Activated T-cell treated with anti-CD3 and anti-CD28 coated beads, Interleukin-2, amount 50 U/mL, for 72 hours (primary cell): Measurements from ENCODE around the gene FAM107B. TPM values are rescaled to one million over a fixed set of nuclear protein-coding genes. Genes with fewer than 3 reads are reported as not detected.

ENCODE experiments used
- ATAC-seq, 2 donors: fragments of 150-1000 bp; cut with Tn5 transposase; replicated peaks in 1 of 2; 2 replicates each; pipeline ENCODE4 v1.10.0; 2021; ENCODE audit warnings: moderate library complexity in 2 of 2, mild to moderate bottlenecking in 1 of 2
- DNase-seq, 2 donors: peaks; one replicate each; pipeline ENCODE4 v3.0.0; 2021 to 2022; ENCODE audit warnings: mixed read lengths in 1 of 2
- H3K27ac Mint-ChIP-seq: one replicate; pipeline ENCODE4 v1.8.0; 2022; ENCODE audit warnings: mild to moderate bottlenecking, moderate library complexity, mixed read lengths
- H3K27me3 Mint-ChIP-seq: one replicate; pipeline ENCODE4 v1.8.0; 2022; ENCODE audit warnings: low read depth, mixed read lengths
- H3K36me3 Mint-ChIP-seq, 2 donors: one replicate each; pipeline ENCODE4 v1.8.0; 2022; ENCODE audit warnings: mixed read lengths in 2 of 2, mild to moderate bottlenecking in 1 of 2; ENCODE audit not compliant: insufficient read depth in 2 of 2
- H3K4me1 Mint-ChIP-seq: one replicate; pipeline ENCODE4 v1.8.0; 2022; ENCODE audit warnings: low read depth, mixed read lengths
- H3K4me3 Mint-ChIP-seq, 2 donors: one replicate each; pipeline ENCODE4 v1.8.0; 2022; ENCODE audit warnings: mild to moderate bottlenecking in 2 of 2, mixed read lengths in 2 of 2, moderate library complexity in 2 of 2
- H3K9me3 Mint-ChIP-seq, 2 donors: one replicate each; pipeline ENCODE4 v1.8.0; 2022; ENCODE audit warnings: mixed read lengths in 2 of 2
- total RNA-seq, 2 donors: library from RNA; stranded (reverse); gene quantifications; one replicate each; pipeline ENCODE4 v1.2.3, GENCODE V29; 2022

FAM107B gene
- total RNA-seq, 2 donors from 2014 or later = 163 to 180 TPM

DNA sequence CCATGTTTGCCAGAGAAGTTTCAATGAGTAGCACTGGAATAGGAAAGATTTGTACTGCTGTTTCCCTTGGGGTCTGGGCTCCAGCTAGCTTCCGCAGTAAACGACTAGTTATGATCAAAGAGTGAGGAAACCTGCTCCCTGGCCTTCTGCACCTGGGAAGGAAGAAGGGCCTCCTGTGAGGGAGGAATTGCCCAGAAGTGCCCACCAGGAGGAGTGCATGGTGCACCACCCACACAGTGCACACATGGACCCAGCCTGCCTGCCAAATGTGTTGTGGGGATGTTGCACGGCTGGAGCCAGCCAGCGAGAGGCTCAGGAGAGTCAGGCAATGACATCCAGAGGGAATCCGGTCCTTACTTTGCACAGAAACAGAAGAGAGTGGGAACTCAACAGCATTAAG, 27.0 kb upstream of the FAM107B start:
- Mint-ChIP-seq H3K27me3 (no peaks in the 10 kb centered on the region), H3K9me3 (no peaks in the 10 kb centered on the region), H3K27ac (no peak overlapping the region), H3K36me3 (no peaks in the 10 kb centered on the region), H3K4me3 (no peak overlapping the region), H3K4me1 (no peaks in the 10 kb centered on the region)
- no peak for DNase-seq
- ATAC-seq = no peak

DNA sequence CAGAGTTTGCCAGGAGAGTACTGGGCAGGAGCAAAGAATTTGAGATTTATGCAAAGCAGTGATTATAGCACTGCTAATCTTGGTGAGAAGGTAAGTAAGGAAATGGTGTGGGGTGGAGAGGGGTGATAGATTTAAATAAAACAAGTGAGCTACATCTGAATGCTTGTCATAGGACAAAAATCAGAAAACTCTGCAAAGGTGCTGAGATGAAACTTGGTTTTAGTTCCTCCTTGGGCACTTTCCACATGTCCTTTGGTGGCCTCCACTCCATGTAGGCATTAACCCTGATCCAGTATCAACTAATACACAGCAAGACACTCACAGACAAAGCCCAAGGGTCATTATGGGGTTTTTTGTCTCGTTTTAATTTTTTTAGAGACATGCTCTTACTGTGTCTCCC, 25.7 kb upstream of the FAM107B start:
- Mint-ChIP-seq H3K4me3 (no peak overlapping the region), H3K27me3 (no peaks in the 10 kb centered on the region), H3K27ac (no peak overlapping the region), H3K36me3 (no peaks in the 10 kb centered on the region), H3K9me3 (no peaks in the 10 kb centered on the region), H3K4me1 (no peaks in the 10 kb centered on the region)
- DNase-seq (no peak), ATAC-seq (no peak)

DNA sequence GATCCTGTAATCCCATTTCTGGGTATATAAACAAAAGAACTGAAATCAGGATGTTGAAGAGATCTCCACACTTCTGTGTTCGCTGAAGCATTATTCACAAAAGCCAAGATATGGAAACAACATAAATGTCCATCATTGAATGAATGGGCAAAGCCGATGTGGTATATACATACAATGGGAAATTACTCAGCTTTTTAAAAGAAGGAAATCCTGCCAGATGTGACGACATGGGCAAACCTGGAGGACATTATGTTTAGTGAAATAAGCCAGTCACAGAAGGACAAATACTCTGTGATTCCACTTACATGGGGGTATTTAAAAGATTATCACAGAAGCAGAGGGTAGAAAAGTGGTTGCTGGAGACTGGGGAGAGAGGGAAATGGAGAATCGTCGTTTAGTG, 23.9 kb upstream of the FAM107B start:
- no peaks in the 10 kb centered on the region for H3K9me3 Mint-ChIP-seq
- H3K4me1 Mint-ChIP-seq = no peaks in the 10 kb centered on the region
- ATAC-seq (no peak), DNase-seq (no peak)
- H3K27me3 Mint-ChIP-seq = no peaks in the 10 kb centered on the region
- no peak overlapping the region for H3K4me3 Mint-ChIP-seq
- H3K27ac Mint-ChIP-seq = no peak overlapping the region
- no peaks in the 10 kb centered on the region for H3K36me3 Mint-ChIP-seq

DNA sequence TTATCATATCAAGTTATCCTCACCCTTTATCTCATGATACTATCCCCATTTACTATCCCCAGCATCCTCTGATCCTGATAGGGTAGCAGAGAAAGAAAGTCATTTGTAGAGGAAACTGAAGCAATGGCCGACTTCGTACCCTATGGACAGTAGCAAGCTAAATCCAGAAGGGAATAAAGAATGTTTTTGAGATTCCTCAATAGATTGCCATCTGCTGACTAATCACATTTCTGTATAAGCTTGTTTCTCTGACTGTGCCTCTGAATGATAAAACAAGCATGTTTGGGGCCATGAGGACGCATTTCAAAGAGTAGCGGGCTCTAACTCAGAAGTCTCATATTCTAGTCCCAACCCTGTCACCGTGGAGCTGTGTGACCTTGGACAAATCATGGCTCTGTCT, 13.2 kb upstream of the FAM107B start:
- Mint-ChIP-seq H3K36me3 (peaks cover 0 to 2% of the 10 kb centered on the region in 2 donors), H3K4me1 (no peaks in the 10 kb centered on the region), H3K27ac (no peak overlapping the region), H3K9me3 (peaks cover 2 to 13% of the 10 kb centered on the region in 2 donors), H3K4me3 (no peak overlapping the region), H3K27me3 (no peaks in the 10 kb centered on the region)
- DNase-seq (no peak), ATAC-seq (no peak)

DNA sequence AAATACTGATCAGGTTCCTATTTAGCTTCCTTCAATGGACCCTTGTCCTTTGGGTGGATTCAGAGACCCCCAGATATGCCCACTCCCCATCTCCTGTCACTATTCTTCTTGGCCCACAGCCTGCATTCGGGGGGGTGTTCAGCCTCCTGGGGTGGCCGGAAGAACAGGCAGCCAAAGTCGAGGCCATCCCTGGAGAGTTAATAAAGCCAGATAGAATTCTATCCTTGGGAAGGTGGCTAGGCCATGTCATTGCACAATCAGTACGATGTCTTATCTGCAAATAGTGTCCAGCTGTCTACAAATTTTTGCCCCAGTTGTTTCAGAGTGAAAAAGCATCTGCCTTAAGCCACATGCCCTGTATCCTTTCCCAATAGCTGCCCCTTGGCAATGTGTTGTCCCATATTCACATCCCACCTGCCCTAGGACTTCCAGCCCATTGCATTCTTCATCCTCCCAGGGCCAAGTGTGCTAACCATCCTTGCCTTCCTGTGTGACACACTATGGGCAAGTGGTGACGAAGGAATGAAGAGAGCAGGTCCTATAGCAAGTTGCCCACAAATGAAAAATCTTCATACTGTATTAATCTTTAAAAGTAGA, 9.9 kb upstream of the FAM107B start:
- Mint-ChIP-seq H3K27me3 (no peaks in the 10 kb centered on the region), H3K9me3 (peaks cover 2 to 13% of the 10 kb centered on the region in 2 donors), H3K4me3 (no peak overlapping the region), H3K36me3 (peaks cover 0 to 2% of the 10 kb centered on the region in 2 donors), H3K27ac (no peak overlapping the region), H3K4me1 (peaks cover 10% of the 10 kb centered on the region)
- ATAC-seq (no peak), DNase-seq (no peak)

GRCh38 chr10:14782691-14783363, 8.1 kb upstream of the FAM107B start:
- H3K36me3 Mint-ChIP-seq = peaks cover 0 to 2% of the 10 kb centered on the region in 2 donors
- H3K27me3 Mint-ChIP-seq = no peaks in the 10 kb centered on the region
- H3K27ac Mint-ChIP-seq = no peak overlapping the region
- DNase-seq = peak in 1 of 2 donors; percentile 5
- H3K4me3 Mint-ChIP-seq = no peak overlapping the region
- peak; percentile 50 to 69 for ATAC-seq
- H3K9me3 Mint-ChIP-seq = peaks cover 2 to 8% of the 10 kb centered on the region in 2 donors
- peaks cover 10% of the 10 kb centered on the region for H3K4me1 Mint-ChIP-seq

GRCh38 chr10:14781763-14782162, 7.1 kb upstream of the FAM107B start:
- Mint-ChIP-seq H3K9me3 (peaks cover 2 to 8% of the 10 kb centered on the region in 2 donors), H3K4me1 (peaks cover 10% of the 10 kb centered on the region), H3K36me3 (peaks cover 0 to 2% of the 10 kb centered on the region in 2 donors), H3K27me3 (no peaks in the 10 kb centered on the region), H3K4me3 (no peak overlapping the region), H3K27ac (no peak overlapping the region)
- no peak for ATAC-seq
- DNase-seq = no peak

- no peaks in the 10 kb centered on the region for H3K27me3 Mint-ChIP-seq
- H3K4me3 Mint-ChIP-seq = no peak overlapping the region
- no peaks in the 10 kb centered on the region for H3K36me3 Mint-ChIP-seq
- peaks cover 10% of the 10 kb centered on the region for H3K4me1 Mint-ChIP-seq
- peaks cover 0 to 2% of the 10 kb centered on the region in 2 donors for H3K9me3 Mint-ChIP-seq
- ATAC-seq (no peak), DNase-seq (no peak)
- no peak overlapping the region for H3K27ac Mint-ChIP-seq
Observed at GRCh38 chr10:14779001-14779651, 4.4 kb upstream of the FAM107B start.

DNA sequence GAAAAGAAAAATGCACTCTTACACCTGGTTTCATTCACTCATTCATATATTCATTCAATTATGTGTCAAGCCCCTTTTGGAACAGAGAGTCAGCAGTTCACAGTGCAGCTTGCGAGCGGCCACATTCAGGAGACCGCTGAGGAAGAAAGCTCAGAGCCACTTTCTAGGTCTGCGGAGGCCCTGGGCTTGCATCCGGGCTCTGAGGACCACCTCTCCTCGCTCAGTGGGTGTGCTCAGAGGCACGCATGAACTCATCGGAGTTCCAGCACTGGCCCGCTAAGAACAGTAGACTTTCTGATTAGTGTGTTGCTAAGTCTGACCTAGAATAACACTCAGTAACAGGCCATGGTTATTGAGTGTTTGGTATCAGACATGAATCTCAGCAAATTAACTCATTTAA, 1.8 kb upstream of the FAM107B start:
- H3K36me3 Mint-ChIP-seq = no peaks in the 10 kb centered on the region
- no peak overlapping the region for H3K4me3 Mint-ChIP-seq
- ATAC-seq (no peak), DNase-seq (no peak)
- peaks cover 6% of the 10 kb centered on the region for H3K4me1 Mint-ChIP-seq
- H3K9me3 Mint-ChIP-seq = no peaks in the 10 kb centered on the region
- H3K27me3 Mint-ChIP-seq = no peaks in the 10 kb centered on the region
- no peak overlapping the region for H3K27ac Mint-ChIP-seq

DNA sequence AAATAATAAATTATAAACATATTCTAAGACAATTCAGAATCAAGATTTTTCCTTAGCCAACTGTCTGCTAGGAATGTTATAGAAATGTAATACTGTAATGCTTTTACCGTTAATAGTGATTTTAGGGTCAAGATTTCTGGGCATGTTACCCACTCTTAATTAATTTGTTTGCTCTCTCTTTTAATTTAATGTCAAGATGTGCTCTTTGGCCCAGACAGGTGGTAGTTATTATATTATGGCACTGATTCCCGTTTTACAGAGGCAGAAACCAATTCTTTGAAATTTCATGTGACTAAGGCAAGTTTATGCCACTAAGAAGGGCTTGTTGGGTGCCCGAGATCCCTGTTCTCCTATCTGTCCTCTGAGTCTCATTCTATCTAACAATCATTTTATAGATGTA, 959 bp upstream of the FAM107B start:
- no peak overlapping the region for H3K4me3 Mint-ChIP-seq
- H3K4me1 Mint-ChIP-seq = peaks cover 6% of the 10 kb centered on the region
- H3K9me3 Mint-ChIP-seq = no peaks in the 10 kb centered on the region
- no peaks in the 10 kb centered on the region for H3K27me3 Mint-ChIP-seq
- H3K36me3 Mint-ChIP-seq = no peaks in the 10 kb centered on the region
- no peak overlapping the region for H3K27ac Mint-ChIP-seq
- no peak for ATAC-seq
- DNase-seq = no peak

GRCh38 chr10:14774214-14774580, 500 bp downstream of the FAM107B start:
- Mint-ChIP-seq H3K9me3 (no peaks in the 10 kb centered on the region), H3K4me3 (no peak overlapping the region), H3K27ac (no peak overlapping the region), H3K4me1 (peaks cover 6% of the 10 kb centered on the region), H3K36me3 (no peaks in the 10 kb centered on the region), H3K27me3 (no peaks in the 10 kb centered on the region)
- ATAC-seq (no peak), DNase-seq (no peak)

- H3K36me3 Mint-ChIP-seq = no peaks in the 10 kb centered on the region
- DNase-seq (no peak), ATAC-seq (no peak)
- H3K4me1 Mint-ChIP-seq = peaks cover 6% of the 10 kb centered on the region
- no peak overlapping the region for H3K27ac Mint-ChIP-seq
- H3K9me3 Mint-ChIP-seq = peaks cover 0 to 3% of the 10 kb centered on the region in 2 donors
- H3K27me3 Mint-ChIP-seq = peaks cover 3% of the 10 kb centered on the region
- H3K4me3 Mint-ChIP-seq = no peak overlapping the region
Observed at GRCh38 chr10:14773551-14774213, 1.0 kb downstream of the FAM107B start.

DNA sequence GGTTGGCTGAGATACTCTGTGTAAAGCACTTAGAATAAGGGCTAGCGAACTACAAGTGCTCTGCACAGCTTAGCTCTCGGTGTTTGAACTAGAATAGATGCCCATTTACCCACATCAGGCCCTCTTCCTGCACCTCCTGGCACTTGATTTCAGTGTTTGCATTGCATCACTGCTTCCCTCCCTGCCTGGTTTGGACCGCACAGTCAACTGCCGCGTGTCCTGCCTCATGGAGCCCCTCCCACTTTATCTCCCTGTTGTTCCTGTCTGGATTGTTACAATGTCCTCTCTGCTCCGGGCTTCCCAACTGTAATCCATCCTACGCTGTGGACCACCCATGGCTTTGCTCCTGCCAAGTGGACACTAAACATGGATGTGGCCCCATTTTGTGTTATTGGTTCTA, 2.3 kb downstream of the FAM107B start:
- Mint-ChIP-seq H3K27me3 (peaks cover 5% of the 10 kb centered on the region), H3K27ac (no peak overlapping the region), H3K36me3 (no peaks in the 10 kb centered on the region), H3K4me1 (peaks cover 6% of the 10 kb centered on the region), H3K4me3 (no peak overlapping the region), H3K9me3 (peaks cover 0 to 4% of the 10 kb centered on the region in 2 donors)
- no peak for DNase-seq
- no peak for ATAC-seq
